ENCODE data around the gene FBXO38.

- TF ChIP-seq RCOR1 (IDR thresholded peaks at IDR 0.05; ENCODE audit: borderline replicate concordance in 1 of 2, low read depth in 2 of 2, low read length in 2 of 2) = no peak
- no peak for TF ChIP-seq POLR2AphosphoS5 (IDR thresholded peaks at IDR 0.05; ENCODE audit: control insufficient read depth, insufficient read depth, low read depth, low read length)
- TF ChIP-seq PCBP1 (IDR thresholded peaks at IDR 0.05; ENCODE audit: low read depth, low read length, poor library complexity, severe bottlenecking) = no peak
- no peak for TF ChIP-seq KLF13 (tag; IDR thresholded peaks at IDR 0.05; ENCODE audit: borderline replicate concordance, low read depth)
- TF ChIP-seq AFF1 (IDR thresholded peaks at IDR 0.05; ENCODE audit: low read depth in 1 of 2, partially characterized antibody in 2 of 2) = no peak
- TF ChIP-seq SP2 (IDR thresholded peaks at IDR 0.05; ENCODE audit: extremely low read depth, low read depth, low read length, poor library complexity, severe bottlenecking) = no peak
- TF ChIP-seq SRSF9 (IDR thresholded peaks at IDR 0.05; ENCODE audit: borderline replicate concordance, low read depth, low read length) = no peak
- TF ChIP-seq, protein P1, sequence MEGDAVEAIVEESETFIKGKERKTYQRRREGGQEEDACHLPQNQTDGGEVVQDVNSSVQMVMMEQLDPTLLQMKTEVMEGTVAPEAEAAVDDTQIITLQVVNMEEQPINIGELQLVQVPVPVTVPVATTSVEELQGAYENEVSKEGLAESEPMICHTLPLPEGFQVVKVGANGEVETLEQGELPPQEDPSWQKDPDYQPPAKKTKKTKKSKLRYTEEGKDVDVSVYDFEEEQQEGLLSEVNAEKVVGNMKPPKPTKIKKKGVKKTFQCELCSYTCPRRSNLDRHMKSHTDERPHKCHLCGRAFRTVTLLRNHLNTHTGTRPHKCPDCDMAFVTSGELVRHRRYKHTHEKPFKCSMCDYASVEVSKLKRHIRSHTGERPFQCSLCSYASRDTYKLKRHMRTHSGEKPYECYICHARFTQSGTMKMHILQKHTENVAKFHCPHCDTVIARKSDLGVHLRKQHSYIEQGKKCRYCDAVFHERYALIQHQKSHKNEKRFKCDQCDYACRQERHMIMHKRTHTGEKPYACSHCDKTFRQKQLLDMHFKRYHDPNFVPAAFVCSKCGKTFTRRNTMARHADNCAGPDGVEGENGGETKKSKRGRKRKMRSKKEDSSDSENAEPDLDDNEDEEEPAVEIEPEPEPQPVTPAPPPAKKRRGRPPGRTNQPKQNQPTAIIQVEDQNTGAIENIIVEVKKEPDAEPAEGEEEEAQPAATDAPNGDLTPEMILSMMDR (IDR thresholded peaks at IDR 0.05 in 2 of 3, conservative IDR thresholded peaks at IDR 0.05 in 1 of 3; ENCODE audit: insufficient read depth in 2 of 3, low read depth in 1 of 3, low read length in 3 of 3) = no peak
These were observed 50.1 kb downstream of the FBXO38 start for GRCh38 chr5:148433826-148434225.

Measured in K562 (cell line).